Activated CD4-positive, alpha-beta T cell treated with anti-CD3 and anti-CD28 coated beads, Interleukin-2, amount 10 ng/mL, durations not matched to agents 7 days and 5 days (primary cell): ENCODE results near the gene SIRPA. TPM values are rescaled to one million over a fixed set of nuclear protein-coding genes. Genes with fewer than 3 reads are reported as not detected.

Experiments used
- CTCF ChIA-PET: fragments of 350-600 bp; sonication (Branson Sonifier 250); formaldehyde crosslinking; loops from one replicate; lab custom pipeline; 2021; ENCODE audit warnings: antibody characterized with exemption; lab: Charles Lee
- POLR2A ChIA-PET: fragments of 350-600 bp; sonication (Branson Sonifier 250); formaldehyde crosslinking; loops from one replicate; lab custom pipeline; 2021; ENCODE audit warnings: antibody characterized with exemption; lab: Charles Lee
- DNase-seq: peaks from one replicate; pipeline ENCODE4 v3.0.0-alpha.2; 2020
- H3K27ac Mint-ChIP-seq: one replicate; pipeline ENCODE4 v1.8.0; 2021; ENCODE audit warnings: mild to moderate bottlenecking, moderate library complexity, mixed read lengths
- H3K27me3 Mint-ChIP-seq: one replicate; pipeline ENCODE4 v1.8.0; 2021; ENCODE audit warnings: mixed read lengths
- H3K36me3 Mint-ChIP-seq: one replicate; pipeline ENCODE4 v1.8.0; 2021; ENCODE audit warnings: low read depth, mixed read lengths
- H3K4me1 Mint-ChIP-seq: one replicate; pipeline ENCODE4 v1.8.0; 2021; ENCODE audit warnings: mixed read lengths
- H3K4me3 Mint-ChIP-seq: one replicate; pipeline ENCODE4 v1.8.0; 2021; ENCODE audit warnings: mild to moderate bottlenecking, moderate library complexity, mixed read lengths
- H3K9me3 Mint-ChIP-seq: one replicate; pipeline ENCODE4 v1.8.0; 2021; ENCODE audit warnings: mixed read lengths
- total RNA-seq, 2 experiments: library from RNA; stranded (reverse); gene quantifications; one replicate each; pipeline ENCODE4 v1.2.3, GENCODE V29; 2021

Gene SIRPA
- total RNA-seq, 2 experiments from 2014 or later: not detected

DNA sequence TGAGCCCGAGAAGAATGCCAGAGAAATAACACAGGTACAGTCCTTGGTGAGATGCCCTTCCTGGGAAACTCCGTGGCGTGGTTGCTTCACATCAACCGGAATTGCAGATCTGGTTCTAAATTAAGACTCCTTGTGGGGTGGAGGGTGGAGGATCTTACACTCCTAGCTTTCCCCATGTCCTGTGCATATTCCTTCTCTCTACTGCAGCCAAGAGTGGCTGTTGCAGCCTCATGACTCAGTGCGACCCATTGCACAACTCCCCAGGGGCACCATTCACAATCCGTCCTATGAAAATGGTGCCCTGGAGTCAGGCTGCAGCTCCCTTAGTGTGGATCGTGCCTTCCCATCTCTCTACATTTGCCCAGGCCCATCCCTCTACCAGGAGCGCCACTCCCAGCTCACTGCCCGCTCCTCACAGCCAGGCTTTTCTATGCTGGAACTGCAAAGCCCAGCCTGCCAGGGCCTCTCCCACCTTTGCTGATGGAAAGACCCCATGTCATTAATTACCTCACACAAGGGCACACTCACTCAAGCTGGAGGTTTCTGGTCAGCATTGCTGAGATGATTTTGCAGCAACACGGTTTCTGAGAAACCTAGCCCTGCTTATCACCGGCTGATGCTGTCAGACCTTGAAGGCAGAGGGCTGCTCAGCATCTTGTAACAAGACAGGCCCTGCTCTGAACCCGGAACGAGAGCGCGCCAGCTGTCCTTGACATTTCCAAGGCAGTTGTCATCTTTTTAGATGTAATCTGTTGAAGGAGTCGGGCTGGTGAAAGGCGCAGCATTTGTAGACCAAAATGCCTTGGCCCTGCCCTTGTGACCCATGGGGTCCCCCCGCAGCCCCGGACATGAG is 39.7 kb downstream of the SIRPA start:
- ChIA-PET CTCF (interaction anchor here (0.9 to 1.1 kb wide), 2 partner anchors 11 to 30 kb away, joined by 3 read pairs; no protein-coding TSS in a partner anchor), POLR2A (no interaction called here)
- H3K4me3 Mint-ChIP-seq: no peak overlapping the region
- no peaks in the 10 kb centered on the region for H3K9me3 Mint-ChIP-seq
- H3K36me3 Mint-ChIP-seq: no peaks in the 10 kb centered on the region
- no peak overlapping the region for H3K27ac Mint-ChIP-seq
- H3K27me3 Mint-ChIP-seq: peaks cover 8% of the 10 kb centered on the region
- no peaks in the 10 kb centered on the region for H3K4me1 Mint-ChIP-seq
- no peak for DNase-seq

DNA sequence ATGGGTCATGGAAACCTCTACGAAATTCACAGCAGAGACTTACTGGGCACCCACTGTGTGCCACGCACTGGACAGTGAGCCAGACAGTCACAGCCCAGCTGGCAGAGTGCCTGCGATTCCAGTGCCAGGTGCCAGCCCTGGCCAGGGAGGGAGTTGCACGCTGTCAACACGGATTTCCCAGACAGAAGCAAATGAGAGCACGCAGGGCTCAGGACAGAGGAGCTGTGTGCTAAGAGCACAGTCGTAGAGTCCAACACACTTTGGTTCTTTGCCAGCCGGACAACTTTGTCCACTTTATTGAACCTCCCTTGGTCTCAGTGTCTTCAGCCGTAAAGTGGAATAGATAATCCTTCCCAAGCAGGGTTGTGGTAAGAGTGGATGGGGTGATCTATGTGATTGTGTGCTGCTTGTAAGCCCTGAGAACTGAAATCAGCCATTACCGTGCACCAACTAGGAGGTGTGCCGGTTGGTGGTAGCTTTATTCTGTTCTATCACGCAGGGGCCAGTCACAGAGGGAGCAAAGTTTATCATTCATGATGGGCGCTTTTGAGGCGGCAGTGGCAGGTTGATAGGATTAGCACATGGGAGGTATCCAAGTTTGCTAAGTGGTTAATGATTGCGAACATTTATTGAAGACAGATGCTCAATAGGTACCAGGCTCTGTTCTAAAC is 40.6 kb downstream of the SIRPA start:
- Mint-ChIP-seq H3K27ac (no peak overlapping the region), H3K36me3 (no peaks in the 10 kb centered on the region), H3K4me1 (no peaks in the 10 kb centered on the region), H3K9me3 (no peaks in the 10 kb centered on the region), H3K4me3 (no peak overlapping the region), H3K27me3 (peaks cover 8% of the 10 kb centered on the region)
- CTCF ChIA-PET: interaction anchor here (0.9 to 1.1 kb wide), 2 partner anchors 12 to 29 kb away, joined by 3 read pairs; no protein-coding TSS in a partner anchor
- no peak for DNase-seq
- POLR2A ChIA-PET: no interaction called here

DNA sequence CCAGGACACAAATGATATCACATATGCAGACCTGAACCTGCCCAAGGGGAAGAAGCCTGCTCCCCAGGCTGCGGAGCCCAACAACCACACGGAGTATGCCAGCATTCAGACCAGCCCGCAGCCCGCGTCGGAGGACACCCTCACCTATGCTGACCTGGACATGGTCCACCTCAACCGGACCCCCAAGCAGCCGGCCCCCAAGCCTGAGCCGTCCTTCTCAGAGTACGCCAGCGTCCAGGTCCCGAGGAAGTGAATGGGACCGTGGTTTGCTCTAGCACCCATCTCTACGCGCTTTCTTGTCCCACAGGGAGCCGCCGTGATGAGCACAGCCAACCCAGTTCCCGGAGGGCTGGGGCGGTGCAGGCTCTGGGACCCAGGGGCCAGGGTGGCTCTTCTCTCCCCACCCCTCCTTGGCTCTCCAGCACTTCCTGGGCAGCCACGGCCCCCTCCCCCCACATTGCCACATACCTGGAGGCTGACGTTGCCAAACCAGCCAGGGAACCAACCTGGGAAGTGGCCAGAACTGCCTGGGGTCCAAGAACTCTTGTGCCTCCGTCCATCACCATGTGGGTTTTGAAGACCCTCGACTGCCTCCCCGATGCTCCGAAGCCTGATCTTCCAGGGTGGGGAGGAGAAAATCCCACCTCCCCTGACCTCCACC is 42.2 kb downstream of the SIRPA start:
- CTCF ChIA-PET: no interaction called here
- no peak for DNase-seq
- no peaks in the 10 kb centered on the region for H3K36me3 Mint-ChIP-seq
- no peaks in the 10 kb centered on the region for H3K9me3 Mint-ChIP-seq
- no peak overlapping the region for H3K4me3 Mint-ChIP-seq
- POLR2A ChIA-PET: no interaction called here
- peaks cover 4% of the 10 kb centered on the region for H3K27me3 Mint-ChIP-seq
- H3K4me1 Mint-ChIP-seq: no peaks in the 10 kb centered on the region
- no peak overlapping the region for H3K27ac Mint-ChIP-seq

- H3K4me3 Mint-ChIP-seq: no peak overlapping the region
- H3K4me1 Mint-ChIP-seq: no peaks in the 10 kb centered on the region
- DNase-seq: no peak
- CTCF ChIA-PET: no interaction called here
- POLR2A ChIA-PET: no interaction called here
- peaks cover 4% of the 10 kb centered on the region for H3K27me3 Mint-ChIP-seq
- no peak overlapping the region for H3K27ac Mint-ChIP-seq
- H3K9me3 Mint-ChIP-seq: no peaks in the 10 kb centered on the region
- no peaks in the 10 kb centered on the region for H3K36me3 Mint-ChIP-seq
Observed at GRCh38 chr20:1938464-1939269, 43.5 kb downstream of the SIRPA start.

- H3K27me3 Mint-ChIP-seq: peaks cover 2% of the 10 kb centered on the region
- no peak for DNase-seq
- no peaks in the 10 kb centered on the region for H3K4me1 Mint-ChIP-seq
- CTCF ChIA-PET: no interaction called here
- H3K9me3 Mint-ChIP-seq: no peaks in the 10 kb centered on the region
- no peaks in the 10 kb centered on the region for H3K36me3 Mint-ChIP-seq
- POLR2A ChIA-PET: no interaction called here
- H3K27ac Mint-ChIP-seq: no peak overlapping the region
- no peak overlapping the region for H3K4me3 Mint-ChIP-seq
Observed at GRCh38 chr20:1939270-1939595, 44.0 kb downstream of the SIRPA start.

GRCh38 chr20:1940581-1940980 is 45.4 kb downstream of the SIRPA start:
- DNase-seq: no peak
- no peak overlapping the region for H3K4me3 Mint-ChIP-seq
- ChIA-PET CTCF (no interaction called here), POLR2A (no interaction called here)
- H3K27me3 Mint-ChIP-seq: peaks cover 8% of the 10 kb centered on the region
- H3K36me3 Mint-ChIP-seq: no peaks in the 10 kb centered on the region
- H3K4me1 Mint-ChIP-seq: no peaks in the 10 kb centered on the region
- no peak overlapping the region for H3K27ac Mint-ChIP-seq
- no peaks in the 10 kb centered on the region for H3K9me3 Mint-ChIP-seq

DNA sequence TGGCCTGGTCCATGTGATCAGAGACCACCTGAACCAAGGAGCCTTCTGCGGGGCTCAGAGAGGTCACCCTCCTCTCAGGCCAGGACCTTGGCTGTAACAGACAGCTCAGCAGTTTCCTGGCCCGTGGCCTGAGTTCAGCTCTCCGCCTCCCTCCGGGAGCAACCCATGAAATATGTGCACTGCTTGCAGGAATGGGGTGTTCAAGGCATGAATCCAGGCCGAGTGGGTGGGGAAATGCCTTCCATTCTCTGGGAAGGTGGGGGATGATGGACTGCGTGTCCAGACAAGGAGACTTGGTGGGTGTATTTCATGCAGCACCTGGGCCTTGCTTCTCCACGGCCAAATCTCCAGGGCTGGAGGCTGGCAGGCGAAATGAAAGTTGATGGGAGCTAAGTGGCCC is 46.0 kb downstream of the SIRPA start:
- Mint-ChIP-seq H3K4me1 (no peaks in the 10 kb centered on the region), H3K27ac (no peak overlapping the region), H3K36me3 (no peaks in the 10 kb centered on the region), H3K4me3 (no peak overlapping the region), H3K9me3 (no peaks in the 10 kb centered on the region), H3K27me3 (peaks cover 11% of the 10 kb centered on the region)
- POLR2A ChIA-PET: no interaction called here
- no peak for DNase-seq
- CTCF ChIA-PET: no interaction called here

- ChIA-PET CTCF (no interaction called here), POLR2A (no interaction called here)
- H3K4me1 Mint-ChIP-seq: no peaks in the 10 kb centered on the region
- H3K36me3 Mint-ChIP-seq: no peaks in the 10 kb centered on the region
- peaks cover 18% of the 10 kb centered on the region for H3K27me3 Mint-ChIP-seq
- DNase-seq: no peak
- no peak overlapping the region for H3K4me3 Mint-ChIP-seq
- no peak overlapping the region for H3K27ac Mint-ChIP-seq
- H3K9me3 Mint-ChIP-seq: no peaks in the 10 kb centered on the region
Observed at GRCh38 chr20:1942061-1942460, 46.9 kb downstream of the SIRPA start.

DNA sequence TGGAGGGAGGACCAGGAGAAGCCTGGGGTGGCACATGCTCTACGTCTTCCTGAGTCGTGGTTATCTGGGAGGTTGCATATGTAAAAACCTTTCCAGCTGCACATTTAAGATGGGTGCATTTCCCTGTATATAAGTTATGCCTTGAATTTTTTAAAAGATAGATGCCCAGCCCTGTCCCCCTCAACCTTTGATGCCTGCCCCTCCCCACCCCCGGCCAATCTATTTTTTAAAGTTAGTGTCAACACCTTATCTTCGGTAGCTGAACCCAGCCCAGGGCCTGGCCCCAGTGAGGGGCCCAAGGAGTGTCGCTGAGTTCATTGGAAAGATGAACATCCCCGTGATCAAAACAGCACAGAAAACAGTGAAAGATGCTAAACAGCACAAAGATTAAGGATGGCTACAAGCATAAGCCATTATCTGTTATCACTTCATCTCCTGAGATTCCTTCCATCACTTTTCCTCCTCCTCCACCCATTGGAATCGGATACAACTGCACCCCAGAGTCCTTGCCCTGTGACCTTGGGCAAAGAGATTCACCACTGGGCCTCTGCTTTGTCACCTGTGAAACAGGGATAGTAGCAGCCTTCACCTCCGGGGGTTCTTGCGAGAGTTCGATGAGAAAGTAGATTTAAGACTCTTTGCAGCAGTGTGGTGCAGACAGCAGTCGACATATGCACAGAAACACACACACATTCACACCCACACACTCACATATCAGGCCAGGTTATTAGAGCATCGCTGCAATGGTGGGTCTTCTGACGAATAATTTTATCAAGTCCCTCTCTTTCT is 47.5 kb downstream of the SIRPA start:
- CTCF ChIA-PET: no interaction called here
- H3K4me1 Mint-ChIP-seq: no peaks in the 10 kb centered on the region
- peaks cover 23% of the 10 kb centered on the region for H3K27me3 Mint-ChIP-seq
- DNase-seq: no peak
- no peak overlapping the region for H3K4me3 Mint-ChIP-seq
- H3K36me3 Mint-ChIP-seq: no peaks in the 10 kb centered on the region
- POLR2A ChIA-PET: no interaction called here
- H3K27ac Mint-ChIP-seq: no peak overlapping the region
- no peaks in the 10 kb centered on the region for H3K9me3 Mint-ChIP-seq

DNA sequence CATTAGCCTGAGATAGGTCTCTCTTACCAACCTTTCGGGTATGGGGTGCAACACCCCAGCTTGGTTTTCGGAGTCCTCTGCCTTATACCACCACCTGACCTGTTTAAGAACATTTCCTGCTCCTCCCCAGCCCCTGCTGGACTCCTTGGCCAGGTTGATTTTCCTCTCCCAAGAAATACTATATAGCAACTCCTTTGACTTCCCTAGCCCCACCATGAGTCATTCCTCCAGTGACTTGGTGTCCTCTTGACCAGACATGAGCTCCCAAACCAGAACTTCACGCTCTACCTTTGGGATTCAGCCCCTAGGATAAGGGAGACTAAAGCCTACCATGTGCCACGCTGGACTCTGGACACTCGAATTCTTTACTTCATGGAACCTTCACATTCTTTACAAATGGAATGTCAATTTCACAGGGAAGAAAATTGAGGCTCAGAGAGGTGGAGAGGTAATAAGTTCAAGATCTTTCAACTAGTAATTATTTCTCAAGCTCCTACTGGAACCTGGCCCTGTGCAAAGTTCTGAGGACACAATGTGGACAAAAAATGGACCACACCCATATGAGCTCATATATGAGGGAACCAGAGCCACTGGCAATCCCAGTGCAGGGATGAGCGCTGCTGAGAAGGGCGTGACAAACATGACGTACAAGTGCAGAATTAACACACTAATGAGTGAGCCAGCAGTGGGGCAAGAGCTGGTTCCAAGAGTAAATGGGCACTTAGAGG is 48.2 kb downstream of the SIRPA start:
- no peak overlapping the region for H3K4me3 Mint-ChIP-seq
- H3K9me3 Mint-ChIP-seq: no peaks in the 10 kb centered on the region
- H3K4me1 Mint-ChIP-seq: no peaks in the 10 kb centered on the region
- POLR2A ChIA-PET: no interaction called here
- H3K27ac Mint-ChIP-seq: no peak overlapping the region
- CTCF ChIA-PET: no interaction called here
- no peak for DNase-seq
- peaks cover 27% of the 10 kb centered on the region for H3K27me3 Mint-ChIP-seq
- no peaks in the 10 kb centered on the region for H3K36me3 Mint-ChIP-seq

- H3K27me3 Mint-ChIP-seq: peaks cover 32% of the 10 kb centered on the region
- H3K4me3 Mint-ChIP-seq: no peak overlapping the region
- H3K27ac Mint-ChIP-seq: no peak overlapping the region
- no peaks in the 10 kb centered on the region for H3K36me3 Mint-ChIP-seq
- H3K9me3 Mint-ChIP-seq: no peaks in the 10 kb centered on the region
- no peaks in the 10 kb centered on the region for H3K4me1 Mint-ChIP-seq
- ChIA-PET CTCF (no interaction called here), POLR2A (no interaction called here)
- no peak for DNase-seq
Observed at GRCh38 chr20:1944345-1945091, 49.3 kb downstream of the SIRPA start.
